ENCODE measurements around the gene TBL1X. TPM values are rescaled to one million over a fixed set of nuclear protein-coding genes. Genes with fewer than 3 reads are reported as not detected.
A peak's percentile ranks its signal among the peaks of the same experiment; 100 is the strongest.
"Not testable (repeated sequence)": the region's sequence is repeated elsewhere in the genome, so short reads cannot be mapped to it uniquely, and the experiment has no call there.

TBL1X gene
- total and polyA plus RNA-seq, 2 donors (not counting 3 experiments of a cell fraction or from before 2014, with no cell fraction given), result 8.7 to 25.3 TPM

DNA sequence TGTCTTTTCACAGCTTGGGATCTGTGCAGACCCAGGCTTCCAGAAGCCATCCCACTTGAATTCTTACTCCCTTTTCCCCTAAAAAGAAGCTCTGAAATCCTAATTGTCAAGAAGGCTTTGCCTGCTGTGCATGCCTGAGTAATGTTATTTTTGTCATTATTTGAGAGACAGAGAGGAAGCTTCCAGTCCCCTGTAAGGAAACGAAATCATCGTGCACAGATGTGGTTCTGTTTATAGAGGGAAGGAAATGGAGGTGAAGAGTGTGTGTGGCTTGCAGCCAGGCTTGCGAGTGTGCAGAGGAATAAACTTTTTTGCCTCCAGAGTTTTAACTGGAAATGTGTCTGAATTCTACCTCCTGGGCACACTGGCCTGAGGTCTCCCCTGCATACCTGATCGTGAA is 70.2 kb downstream of the TBL1X start:
- peak; percentile 95 for FAIRE-seq
- DNase-seq (ENCODE audit: low read depth, low spot score), result peak; percentile 69
- Histone ChIP-seq H3K4me1 (ENCODE audit: control insufficient read depth, extremely low read depth, insufficient read depth, low read length) (peaks cover 33% of the 10 kb centered on the region), H3K4me3 (replicated peaks in 1 of 3; ENCODE audit: insufficient read depth in 1 of 3, low read depth in 1 of 3, low read length in 3 of 3) (peak overlapping the region in 1 of 3 experiments; percentile 26), H3K27ac (ENCODE audit: insufficient read depth, low read depth, low read length) (peak overlapping the region; percentile 82), H2AFZ (ENCODE audit: low read depth, low read length) (no peak overlapping the region), H4K20me1 (replicated peaks; ENCODE audit: control insufficient read depth, extremely low read depth, insufficient read depth, low read length) (no peaks in the 10 kb centered on the region), H3K9me1 (replicated peaks; ENCODE audit: control insufficient read depth, extremely low read depth, insufficient read depth, low read length) (no peaks in the 10 kb centered on the region), H3K27me3 (ENCODE audit: control insufficient read depth in 2 of 2, insufficient read depth in 2 of 2, low read length in 2 of 2) (no peaks in the 10 kb centered on the region), H3K9me3 (replicated peaks; ENCODE audit: control insufficient read depth, insufficient read depth, low read length) (no peaks in the 10 kb centered on the region), H3K36me3 (ENCODE audit: control insufficient read depth in 2 of 2, extremely low read depth in 1 of 2, insufficient read depth in 2 of 2, low read length in 2 of 2) (no peaks in the 10 kb centered on the region), H3K9ac (replicated peaks; ENCODE audit: extremely low read depth, insufficient read depth, low read length) (peak overlapping the region; percentile 54), H3K4me2 (ENCODE audit: insufficient read depth, low read length) (peak overlapping the region; percentile 87), H3K79me2 (ENCODE audit: control insufficient read depth, insufficient read depth, low read length) (peaks cover 17% of the 10 kb centered on the region)
- peak; percentile 40 for TF ChIP-seq POLR2AphosphoS5 (IDR thresholded peaks at IDR 0.05; ENCODE audit: insufficient read depth, low read depth, low read length)
- TF ChIP-seq POLR2A (IDR thresholded peaks at IDR 0.05; ENCODE audit: low read depth, low read length), result no peak
- BruUV-seq (replicated peaks), result TSS peak; percentile 16
- dilution Hi-C loops (cut with MboI; ENCODE audit: extremely low pct_ligation_motif_present, low sequenced_read_pairs) (no loop called here), intact Hi-C loops (cut with micrococcal nuclease) (loop anchor here (1.0 kb wide), 2 partner anchors 72 to 75 kb away; no protein-coding TSS in a partner anchor)
- ChIA-PET CTCF (interaction anchor here (1.3 kb wide), 1 partner anchor 32 kb away, joined by 4 read pairs; no protein-coding TSS in a partner anchor), POLR2A (no interaction called here)

DNA sequence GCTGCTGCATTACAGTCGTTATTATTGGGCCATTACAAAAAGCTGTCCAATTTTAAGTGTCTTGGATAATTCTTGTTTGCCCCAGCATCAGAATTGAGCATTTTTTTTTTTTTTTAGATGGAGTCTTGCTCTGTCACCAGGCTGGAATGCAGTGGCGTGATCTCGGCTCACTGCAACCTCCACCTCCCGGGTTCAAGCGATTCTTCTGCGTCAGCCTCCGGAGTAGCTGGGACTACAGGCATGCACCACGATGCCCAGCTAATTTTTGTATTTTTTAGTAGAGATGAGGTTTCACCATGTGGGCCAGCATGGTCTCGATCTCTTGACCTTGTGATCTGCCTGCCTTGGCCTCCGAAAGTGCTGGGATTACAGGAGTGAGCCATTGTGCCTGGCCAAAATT is 71.3 kb downstream of the TBL1X start:
- peaks cover 31% of the 10 kb centered on the region for H3K4me1 ChIP-seq (ENCODE audit: control insufficient read depth, extremely low read depth, insufficient read depth, low read length)
- CTCF ChIA-PET; H4K20me1 ChIP-seq (replicated peaks; ENCODE audit: control insufficient read depth, extremely low read depth, insufficient read depth, low read length); BruUV-seq (replicated peaks); H2AFZ ChIP-seq (ENCODE audit: low read depth, low read length); H3K9me3 ChIP-seq (replicated peaks; ENCODE audit: control insufficient read depth, insufficient read depth, low read length); dilution Hi-C loops (cut with MboI; ENCODE audit: extremely low pct_ligation_motif_present, low sequenced_read_pairs); H3K4me3 ChIP-seq (replicated peaks in 1 of 3; ENCODE audit: insufficient read depth in 1 of 3, low read depth in 1 of 3, low read length in 3 of 3); H3K27me3 ChIP-seq (ENCODE audit: control insufficient read depth in 2 of 2, insufficient read depth in 2 of 2, low read length in 2 of 2); DNase-seq (ENCODE audit: low read depth, low spot score); H3K9me1 ChIP-seq (replicated peaks; ENCODE audit: control insufficient read depth, extremely low read depth, insufficient read depth, low read length); H3K36me3 ChIP-seq (ENCODE audit: control insufficient read depth in 2 of 2, extremely low read depth in 1 of 2, insufficient read depth in 2 of 2, low read length in 2 of 2): not testable (repeated sequence)
- H3K79me2 ChIP-seq (ENCODE audit: control insufficient read depth, insufficient read depth, low read length), result peaks cover 17% of the 10 kb centered on the region
- intact Hi-C loops (cut with micrococcal nuclease), result loop anchor here (1.0 kb wide), 1 partner anchor 126 kb away; no protein-coding TSS in a partner anchor
- H3K4me2 ChIP-seq (ENCODE audit: insufficient read depth, low read length), result peak overlapping the region; percentile 87
- FAIRE-seq, result peak; percentile 91
- H3K9ac ChIP-seq (replicated peaks; ENCODE audit: extremely low read depth, insufficient read depth, low read length), result peak overlapping the region; percentile 54
- H3K27ac ChIP-seq (ENCODE audit: insufficient read depth, low read depth, low read length), result peak overlapping the region; percentile 82
- POLR2A ChIA-PET, result interaction anchor here (0.6 to 0.7 kb wide), 2 partner anchors 29 to 124 kb away, joined by 3 to 4 read pairs; no protein-coding TSS in a partner anchor

All from endothelial cell of umbilical vein (primary cell).